Ecto neural progenitor cell (in vitro differentiated cells): ENCODE results near the gene FRMPD1.

ENCODE experiments used
- DNase-seq: peaks from one replicate; pipeline ENCODE4 v3.0.0-alpha.2; 2018; ENCODE audit warnings: low spot score

The FRMPD1 gene

GRCh38 chr9:37682951-37683350 lies 32.2 kb downstream of the FRMPD1 start:
- DNase-seq: no peak

- no peak for DNase-seq
Observed at GRCh38 chr9:37683531-37684371, 33.0 kb downstream of the FRMPD1 start.

- no peak for DNase-seq
Observed at GRCh38 chr9:37692622-37693221, 42.0 kb downstream of the FRMPD1 start.

- no peak for DNase-seq
Observed at GRCh38 chr9:37693260-37693659, 42.5 kb downstream of the FRMPD1 start.

- no peak for DNase-seq
Observed at GRCh38 chr9:37694355-37694754, 43.6 kb downstream of the FRMPD1 start.

- no peak for DNase-seq
Observed at GRCh38 chr9:37696528-37696927, 45.8 kb downstream of the FRMPD1 start.

GRCh38 chr9:37700131-37700530 lies 49.4 kb downstream of the FRMPD1 start:
- no peak for DNase-seq

- no peak for DNase-seq
Observed at GRCh38 chr9:37700900-37701299, 50.1 kb downstream of the FRMPD1 start.

- DNase-seq: no peak
Observed at GRCh38 chr9:37705787-37706186, 55.0 kb downstream of the FRMPD1 start.

- no peak for DNase-seq
Observed at GRCh38 chr9:37706290-37706689, 55.5 kb downstream of the FRMPD1 start.

- no peak for DNase-seq
Observed at GRCh38 chr9:37707748-37708147, 57.0 kb downstream of the FRMPD1 start.

GRCh38 chr9:37710046-37710445 lies 59.3 kb downstream of the FRMPD1 start:
- no peak for DNase-seq

- DNase-seq: no peak
Observed at GRCh38 chr9:37715260-37715659, 64.5 kb downstream of the FRMPD1 start.

- DNase-seq: no peak
Observed at GRCh38 chr9:37715991-37716505, 65.3 kb downstream of the FRMPD1 start.

- no peak for DNase-seq
Observed at GRCh38 chr9:37719526-37719925, 68.8 kb downstream of the FRMPD1 start.

- no peak for DNase-seq
Observed at GRCh38 chr9:37727013-37727412, 76.3 kb downstream of the FRMPD1 start.

GRCh38 chr9:37729499-37729898 lies 78.7 kb downstream of the FRMPD1 start:
- DNase-seq: no peak

- DNase-seq: no peak
Observed at GRCh38 chr9:37730256-37730655, 79.5 kb downstream of the FRMPD1 start.

GRCh38 chr9:37730839-37731238 lies 80.1 kb downstream of the FRMPD1 start:
- DNase-seq: no peak

GRCh38 chr9:37732086-37732741 lies 81.5 kb downstream of the FRMPD1 start:
- no peak for DNase-seq

GRCh38 chr9:37732952-37733351 lies 82.2 kb downstream of the FRMPD1 start:
- DNase-seq: no peak

- no peak for DNase-seq
Observed at GRCh38 chr9:37739222-37739621, 88.5 kb downstream of the FRMPD1 start.

GRCh38 chr9:37740128-37740527 lies 89.4 kb downstream of the FRMPD1 start:
- no peak for DNase-seq
